Heart left ventricle (tissue), 13 donors: ENCODE results near the gene PLBD2.

ENCODE experiments used
- POLR2A ChIP-seq, 2 donors: fragments of 450-650 bp; IDR thresholded peaks; one replicate each; pipeline ENCODE4 v1.6.1; 2017; ENCODE audit warnings: antibody characterized with exemption in 2 of 2, mild to moderate bottlenecking in 2 of 2, moderate library complexity in 2 of 2
- TF ChIP-seq, protein P1 (sequence below), 12 donors: fragments of 200-600 bp; sonication (generic) in 4 of 12; IDR thresholded peaks; one replicate each; pipeline versions ENCODE4 v1.5.0 to v1.8.0; 2018 to 2022; ENCODE audit warnings: antibody characterized with exemption in 12 of 12, mild to moderate bottlenecking in 5 of 12
- donor health status: ischemic (EF 13 %, LVEDD 7.1; RV severe dilation, severe dysfunction).
- donor health status: DM: no; HTN: yes; CAD: no.
- donor health status: DM: no; HTN: no; CAD: no.
- donor health status: ischemic (EF 25% LVEDD 6.9; RV normal size, moderate dysfunction).
- donor health status: ischemic (EF 25% LVEDD 5.7; RV mildly dilated, moderate dysfunction).
- donor health status: ischemic (EF 35%, LVEDD 5.7; RV mildly dilated, moderate dysfunction).
- donor health status: nonischemic (EF 11% LVEDD 7.7; RV severe dilation, severe dysfunction).
- donor health status: DM: yes; HTN: yes; CAD: no.
- donor health status: PGD.
- donor health status: ischemic (EF 29% LVEDD 5.4; RV normal size, mild dysfunction).
- donor health status: nonischemic (EF 23%, LVEDD 6.1; RV moderate dilation, normal function).

DNA sequence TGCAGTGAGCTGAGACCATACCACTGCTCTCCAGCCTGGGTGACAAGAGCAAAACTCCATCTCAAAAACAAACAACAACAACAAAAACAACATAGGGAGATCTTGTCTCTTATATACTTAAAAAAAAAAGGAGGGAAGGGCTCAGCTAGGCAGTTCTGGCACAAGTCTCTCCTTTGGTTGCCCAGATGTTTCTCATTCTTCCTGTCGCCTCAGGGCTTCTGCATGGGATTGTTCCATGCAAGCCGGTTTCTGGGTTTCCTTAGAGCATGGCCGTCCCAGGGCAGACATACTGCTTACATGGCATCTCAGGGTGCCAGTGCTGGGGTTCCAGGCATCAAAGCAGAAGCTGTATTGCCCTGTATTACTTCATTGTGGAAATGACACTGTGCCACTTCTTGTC, 18.3 kb upstream of the PLBD2 start:
- TF ChIP-seq, protein P1, sequence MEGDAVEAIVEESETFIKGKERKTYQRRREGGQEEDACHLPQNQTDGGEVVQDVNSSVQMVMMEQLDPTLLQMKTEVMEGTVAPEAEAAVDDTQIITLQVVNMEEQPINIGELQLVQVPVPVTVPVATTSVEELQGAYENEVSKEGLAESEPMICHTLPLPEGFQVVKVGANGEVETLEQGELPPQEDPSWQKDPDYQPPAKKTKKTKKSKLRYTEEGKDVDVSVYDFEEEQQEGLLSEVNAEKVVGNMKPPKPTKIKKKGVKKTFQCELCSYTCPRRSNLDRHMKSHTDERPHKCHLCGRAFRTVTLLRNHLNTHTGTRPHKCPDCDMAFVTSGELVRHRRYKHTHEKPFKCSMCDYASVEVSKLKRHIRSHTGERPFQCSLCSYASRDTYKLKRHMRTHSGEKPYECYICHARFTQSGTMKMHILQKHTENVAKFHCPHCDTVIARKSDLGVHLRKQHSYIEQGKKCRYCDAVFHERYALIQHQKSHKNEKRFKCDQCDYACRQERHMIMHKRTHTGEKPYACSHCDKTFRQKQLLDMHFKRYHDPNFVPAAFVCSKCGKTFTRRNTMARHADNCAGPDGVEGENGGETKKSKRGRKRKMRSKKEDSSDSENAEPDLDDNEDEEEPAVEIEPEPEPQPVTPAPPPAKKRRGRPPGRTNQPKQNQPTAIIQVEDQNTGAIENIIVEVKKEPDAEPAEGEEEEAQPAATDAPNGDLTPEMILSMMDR (IDR thresholded peaks at IDR 0.05), result no peak
- TF ChIP-seq POLR2A (IDR thresholded peaks at IDR 0.05), result no peak
